Fibroblast of lung (primary cell): Measurements from ENCODE around the gene ZGPAT. TPM values are rescaled to one million over a fixed set of nuclear protein-coding genes. Genes with fewer than 3 reads are reported as not detected.

ENCODE experiments used
- DNase-seq, 2 donors: peaks; one replicate each; pipeline versions ENCODE4 v3.0.0 to v3.0.0-alpha.2; 2010; ENCODE audit warnings: low read depth in 2 of 2
- H2AFZ ChIP-seq: 2 replicates; pipeline ENCODE4 v1.5.1; 2012; ENCODE audit warnings: low read length, control low read depth, inconsistent platforms
- H3K27ac ChIP-seq: 2 replicates; pipeline ENCODE4 v1.5.1; 2011; ENCODE audit warnings: low read length, control low read depth; ENCODE audit not compliant: insufficient read depth
- H3K27me3 ChIP-seq: 2 replicates; pipeline ENCODE4 v1.5.1; 2011; ENCODE audit warnings: mild to moderate bottlenecking, low read length; ENCODE audit not compliant: control insufficient read depth, insufficient read depth
- H3K36me3 ChIP-seq: 2 replicates; pipeline ENCODE4 v1.5.1; 2011; ENCODE audit warnings: low read length; ENCODE audit not compliant: control insufficient read depth, insufficient read depth
- H3K4me1 ChIP-seq: 2 replicates; pipeline ENCODE4 v1.5.1; 2011; ENCODE audit warnings: low read length; ENCODE audit not compliant: control insufficient read depth, insufficient read depth; ENCODE audit errors: extremely low read depth
- H3K4me2 ChIP-seq: 2 replicates; pipeline ENCODE4 v1.5.1; 2011; ENCODE audit warnings: low read length, control low read depth; ENCODE audit not compliant: insufficient read depth; ENCODE audit errors: extremely low read depth
- H3K4me3 ChIP-seq, 4 experiments: fragments of 200-600 bp in 1 of 4; sonication (generic) in 1 of 4; replicated peaks in 1 of 4; 2 replicates each; pipeline ENCODE4 v1.5.1; 2011 to 2016; ENCODE audit warnings: low read length in 4 of 4, low read depth in 3 of 4, mild to moderate bottlenecking in 3 of 4, control low read depth in 2 of 4, inconsistent platforms in 1 of 4, mixed read lengths in 1 of 4; ENCODE audit not compliant: insufficient read depth in 1 of 4; ENCODE audit errors: control extremely low read depth in 1 of 4
- H3K79me2 ChIP-seq: 2 replicates; pipeline ENCODE4 v1.5.1; 2012; ENCODE audit warnings: mild to moderate bottlenecking, low read length, inconsistent platforms; ENCODE audit not compliant: control insufficient read depth, insufficient read depth
- H3K9ac ChIP-seq: 2 replicates; pipeline ENCODE4 v1.5.1; 2011; ENCODE audit warnings: mild to moderate bottlenecking, low read length, control low read depth; ENCODE audit not compliant: insufficient read depth
- H3K9me3 ChIP-seq: 2 replicates; pipeline ENCODE4 v1.5.1; 2012; ENCODE audit warnings: low read depth, low read length; ENCODE audit not compliant: control insufficient read depth, insufficient read depth
- H4K20me1 ChIP-seq: 2 replicates; pipeline ENCODE4 v1.5.1; 2011; ENCODE audit warnings: low read length; ENCODE audit not compliant: control insufficient read depth, insufficient read depth; ENCODE audit errors: extremely low read depth
- CTCF ChIP-seq, 2 donors: IDR thresholded peaks in 1 of 2; conservative IDR thresholded peaks in 1 of 2; 1 replicate in 1 of 2; 2 replicates in 1 of 2; pipeline ENCODE4 v1.5.1; 2011 to 2012; ENCODE audit warnings: low read length in 2 of 2, control low read depth in 1 of 2, inconsistent platforms in 1 of 2, low read depth in 1 of 2, mild to moderate bottlenecking in 1 of 2
- EZH2 ChIP-seq: IDR thresholded peaks from 2 replicates; pipeline ENCODE4 v1.5.1; 2012; ENCODE audit warnings: low read length, control low read depth, mild to moderate bottlenecking; ENCODE audit errors: missing control alignments
- polyA plus RNA-seq, 2 donors: library from polyadenylated mRNA; depleted of rRNA in 1 of 2; stranded (reverse) in 1 of 2; unstranded in 1 of 2; fragments of >200 nt; gene quantifications; 2 replicates each; pipeline ENCODE4 v1.2.1, GENCODE V29; 2011 to 2012; ENCODE audit warnings: missing spikeins in 1 of 2
- total RNA-seq: library from RNA; depleted of rRNA; stranded (reverse); fragments of >200 nt; gene quantifications from 2 replicates; pipeline ENCODE4 v1.2.1, GENCODE V29; 2014

Gene ZGPAT
- total and polyA plus RNA-seq, 2 donors (not counting 1 experiment from before 2014, with no cell fraction given), result 7.6 to 10.7 TPM

- Histone ChIP-seq H3K4me3 (no peak overlapping the region), H3K4me1 (no peaks in the 10 kb centered on the region), H3K27me3 (no peaks in the 10 kb centered on the region), H3K36me3 (no peaks in the 10 kb centered on the region), H3K9me3 (no peaks in the 10 kb centered on the region), H3K27ac (no peak overlapping the region), H2AFZ (no peak overlapping the region), H3K79me2 (no peaks in the 10 kb centered on the region), H3K4me2 (no peak overlapping the region), H3K9ac (no peak overlapping the region), H4K20me1 (no peaks in the 10 kb centered on the region)
- DNase-seq, result no peak
- TF ChIP-seq CTCF (conservative IDR thresholded peaks at IDR 0.05 in 1 of 2, IDR thresholded peaks at IDR 0.05 in 1 of 2; ENCODE audit: low read depth in 1 of 2, low read length in 2 of 2) (no peak), EZH2 (no peak)
Measured at GRCh38 chr20:63783970-63784369, 76.1 kb downstream of the ZGPAT start.

GRCh38 chr20:63785691-63786131, 77.9 kb downstream of the ZGPAT start:
- Histone ChIP-seq H3K9ac (no peak overlapping the region), H3K27ac (no peak overlapping the region), H4K20me1 (no peaks in the 10 kb centered on the region), H2AFZ (no peak overlapping the region), H3K27me3 (no peaks in the 10 kb centered on the region), H3K4me1 (no peaks in the 10 kb centered on the region), H3K9me3 (no peaks in the 10 kb centered on the region), H3K79me2 (no peaks in the 10 kb centered on the region), H3K4me2 (no peak overlapping the region), H3K4me3 (no peak overlapping the region), H3K36me3 (no peaks in the 10 kb centered on the region)
- DNase-seq, result no peak
- no peak for TF ChIP-seq EZH2
- TF ChIP-seq CTCF (conservative IDR thresholded peaks at IDR 0.05 in 1 of 2, IDR thresholded peaks at IDR 0.05 in 1 of 2; ENCODE audit: low read depth in 1 of 2, low read length in 2 of 2), result no peak

Other genes starting within 250 kb of the ZGPAT start
- gene KCNQ2, start 235.4 kb upstream of the ZGPAT start, total RNA-seq, result not detected in 2 replicates
- gene KCNQ2, start 235.4 kb upstream of the ZGPAT start, polyA plus RNA-seq, result not detected in 2 replicates
- 1.7 and 2.6 TPM in 2 replicates for gene EEF1A2, start 209.0 kb upstream of the ZGPAT start, total RNA-seq
- 0.16 and 0.46 TPM in 2 replicates for gene EEF1A2, start 209.0 kb upstream of the ZGPAT start, polyA plus RNA-seq
- 39.5 and 58.0 TPM in 2 replicates for gene PPDPF, start 187.3 kb upstream of the ZGPAT start, total RNA-seq
- gene PPDPF, start 187.3 kb upstream of the ZGPAT start, polyA plus RNA-seq, result 29.7 and 34.0 TPM in 2 replicates
- gene PTK6, start 170.7 kb upstream of the ZGPAT start, total RNA-seq, result under 0.01 and 0.17 TPM in 2 replicates
- gene PTK6, start 170.7 kb upstream of the ZGPAT start, polyA plus RNA-seq, result not detected in 2 replicates
- not detected in 2 replicates for gene SRMS, start 160.3 kb upstream of the ZGPAT start, total RNA-seq
- gene SRMS, start 160.3 kb upstream of the ZGPAT start, polyA plus RNA-seq, result not detected in 2 replicates
- gene FNDC11, start 153.9 kb upstream of the ZGPAT start, total RNA-seq, result 1.0 and 1.7 TPM in 2 replicates
- 0.18 and 0.22 TPM in 2 replicates for gene FNDC11, start 153.9 kb upstream of the ZGPAT start, polyA plus RNA-seq
- gene HELZ2, start 133.8 kb upstream of the ZGPAT start, total RNA-seq, result 40.6 and 47.6 TPM in 2 replicates
- 3.3 and 6.2 TPM in 2 replicates for gene HELZ2, start 133.8 kb upstream of the ZGPAT start, polyA plus RNA-seq
- 7.4 and 10.9 TPM in 2 replicates for gene GMEB2, start 80.9 kb upstream of the ZGPAT start, total RNA-seq
- gene GMEB2, start 80.9 kb upstream of the ZGPAT start, polyA plus RNA-seq, result 6.3 and 7.9 TPM in 2 replicates
- gene STMN3, start 54.6 kb upstream of the ZGPAT start, total RNA-seq, result 16.4 and 34.3 TPM in 2 replicates
- 3.7 and 27.4 TPM in 2 replicates for gene STMN3, start 54.6 kb upstream of the ZGPAT start, polyA plus RNA-seq
- 8.5 and 12.4 TPM in 2 replicates for gene RTEL1, start 49.7 kb upstream of the ZGPAT start, total RNA-seq
- 4.7 and 11.5 TPM in 2 replicates for gene RTEL1, start 49.7 kb upstream of the ZGPAT start, polyA plus RNA-seq
- 6.7 and 35.2 TPM in 2 replicates for gene TNFRSF6B, start 11.4 kb upstream of the ZGPAT start, total RNA-seq
- 3.8 and 5.7 TPM in 2 replicates for gene TNFRSF6B, start 11.4 kb upstream of the ZGPAT start, polyA plus RNA-seq
- gene ARFRP1, start 63 bp upstream of the ZGPAT start, total RNA-seq, result 24.7 and 35.0 TPM in 2 replicates
- gene ARFRP1, start 63 bp upstream of the ZGPAT start, polyA plus RNA-seq, result 32.2 and 34.6 TPM in 2 replicates
- 1.5 and 3.5 TPM in 2 replicates for gene LIME1, start 28.6 kb downstream of the ZGPAT start, total RNA-seq
- gene LIME1, start 28.6 kb downstream of the ZGPAT start, polyA plus RNA-seq, result 0.68 and 0.90 TPM in 2 replicates
- 18.2 and 30.6 TPM in 2 replicates for gene SLC2A4RG, start 31.7 kb downstream of the ZGPAT start, total RNA-seq
- 17.5 and 27.1 TPM in 2 replicates for gene SLC2A4RG, start 31.7 kb downstream of the ZGPAT start, polyA plus RNA-seq
- 2.8 and 4.5 TPM in 2 replicates for gene ZBTB46, start 123.2 kb downstream of the ZGPAT start, total RNA-seq
- 0.53 and 0.96 TPM in 2 replicates for gene ZBTB46, start 123.2 kb downstream of the ZGPAT start, polyA plus RNA-seq
- not detected in 2 replicates for gene ABHD16B, start 153.5 kb downstream of the ZGPAT start, total RNA-seq
- gene ABHD16B, start 153.5 kb downstream of the ZGPAT start, polyA plus RNA-seq, result not detected in 2 replicates
- 84.2 and 123 TPM in 2 replicates for gene TPD52L2, start 157.2 kb downstream of the ZGPAT start, total RNA-seq
- gene TPD52L2, start 157.2 kb downstream of the ZGPAT start, polyA plus RNA-seq, result 212 and 227 TPM in 2 replicates
- gene DNAJC5, start 187.1 kb downstream of the ZGPAT start, total RNA-seq, result 35.7 and 48.9 TPM in 2 replicates
- 29.2 and 29.6 TPM in 2 replicates for gene DNAJC5, start 187.1 kb downstream of the ZGPAT start, polyA plus RNA-seq
- gene UCKL1, start 248.4 kb downstream of the ZGPAT start, total RNA-seq, result 20.8 and 27.9 TPM in 2 replicates
- gene UCKL1, start 248.4 kb downstream of the ZGPAT start, polyA plus RNA-seq, result 16.4 and 16.7 TPM in 2 replicates